Upper lobe of right lung (tissue), 1 donor: ENCODE data around the gene TMEM86A. TPM values are rescaled to one million over a fixed set of nuclear protein-coding genes. Genes with fewer than 3 reads are reported as not detected.
"Not testable (repeated sequence)": the region's sequence is repeated elsewhere in the genome, so short reads cannot be mapped to it uniquely, and the experiment has no call there.

ENCODE experiments used
- ATAC-seq: fragments of 200-7000 bp; cut with Tn5 transposase; one replicate; pipeline ENCODE4 v1.9.1; 2020; ENCODE audit warnings: mild to moderate bottlenecking, moderate library complexity
- DNase-seq: peaks from one replicate; pipeline ENCODE4 v3.0.0-alpha.2; 2020
- H3K27ac ChIP-seq: fragments of 200-600 bp; one replicate; pipeline ENCODE4 v1.8.0; 2022
- H3K27me3 ChIP-seq: fragments of 200-600 bp; one replicate; pipeline ENCODE4 v1.8.0; 2022; ENCODE audit warnings: mild to moderate bottlenecking
- H3K36me3 ChIP-seq: fragments of 200-600 bp; one replicate; pipeline ENCODE4 v1.8.0; 2022
- H3K4me1 ChIP-seq: fragments of 200-600 bp; one replicate; pipeline ENCODE4 v1.8.0; 2022
- H3K4me3 ChIP-seq: fragments of 200-600 bp; one replicate; pipeline ENCODE4 v1.8.0; 2022; ENCODE audit warnings: mild to moderate bottlenecking
- H3K9me3 ChIP-seq: fragments of 200-600 bp; one replicate; pipeline ENCODE4 v1.8.0; 2022
- intact Hi-C: fragments of 100-400 bp; cut with DNase I; formaldehyde crosslinking; loops from one replicate; pipeline ENCODE4 v1.11.0; 2022
- total RNA-seq: library from RNA; stranded (reverse); fragmentation: NEBNext Ultra II Directional; extraction: Animal tissue kit (Norgen Biotek cat#: 25700); gene quantifications from one replicate; pipeline ENCODE4 v1.2.1, GENCODE V29; 2021
- TF ChIP-seq, protein P1 (sequence below): fragments of 200-600 bp; IDR thresholded peaks from one replicate; pipeline ENCODE4 v1.8.0; 2022; ENCODE audit warnings: antibody characterized with exemption
- donor health status: DM: no; HTN: yes; CAD: no; lungs with severe emphysema.

Gene TMEM86A
- total RNA-seq, 1 donor from 2014 or later = 6.3 TPM

- no peaks in the 10 kb centered on the region for H3K27me3 ChIP-seq
- TF ChIP-seq, protein P1, sequence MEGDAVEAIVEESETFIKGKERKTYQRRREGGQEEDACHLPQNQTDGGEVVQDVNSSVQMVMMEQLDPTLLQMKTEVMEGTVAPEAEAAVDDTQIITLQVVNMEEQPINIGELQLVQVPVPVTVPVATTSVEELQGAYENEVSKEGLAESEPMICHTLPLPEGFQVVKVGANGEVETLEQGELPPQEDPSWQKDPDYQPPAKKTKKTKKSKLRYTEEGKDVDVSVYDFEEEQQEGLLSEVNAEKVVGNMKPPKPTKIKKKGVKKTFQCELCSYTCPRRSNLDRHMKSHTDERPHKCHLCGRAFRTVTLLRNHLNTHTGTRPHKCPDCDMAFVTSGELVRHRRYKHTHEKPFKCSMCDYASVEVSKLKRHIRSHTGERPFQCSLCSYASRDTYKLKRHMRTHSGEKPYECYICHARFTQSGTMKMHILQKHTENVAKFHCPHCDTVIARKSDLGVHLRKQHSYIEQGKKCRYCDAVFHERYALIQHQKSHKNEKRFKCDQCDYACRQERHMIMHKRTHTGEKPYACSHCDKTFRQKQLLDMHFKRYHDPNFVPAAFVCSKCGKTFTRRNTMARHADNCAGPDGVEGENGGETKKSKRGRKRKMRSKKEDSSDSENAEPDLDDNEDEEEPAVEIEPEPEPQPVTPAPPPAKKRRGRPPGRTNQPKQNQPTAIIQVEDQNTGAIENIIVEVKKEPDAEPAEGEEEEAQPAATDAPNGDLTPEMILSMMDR = no peak
- ATAC-seq (no peak), DNase-seq (no peak)
- H3K27ac ChIP-seq = no peak overlapping the region
- no peaks in the 10 kb centered on the region for H3K36me3 ChIP-seq
- no peaks in the 10 kb centered on the region for H3K9me3 ChIP-seq
- H3K4me3 ChIP-seq = no peak overlapping the region
- intact Hi-C loops = no loop called here
- H3K4me1 ChIP-seq = no peaks in the 10 kb centered on the region
These were observed 30.4 kb upstream of the TMEM86A start for GRCh38 chr11:18668131-18668530.

DNA sequence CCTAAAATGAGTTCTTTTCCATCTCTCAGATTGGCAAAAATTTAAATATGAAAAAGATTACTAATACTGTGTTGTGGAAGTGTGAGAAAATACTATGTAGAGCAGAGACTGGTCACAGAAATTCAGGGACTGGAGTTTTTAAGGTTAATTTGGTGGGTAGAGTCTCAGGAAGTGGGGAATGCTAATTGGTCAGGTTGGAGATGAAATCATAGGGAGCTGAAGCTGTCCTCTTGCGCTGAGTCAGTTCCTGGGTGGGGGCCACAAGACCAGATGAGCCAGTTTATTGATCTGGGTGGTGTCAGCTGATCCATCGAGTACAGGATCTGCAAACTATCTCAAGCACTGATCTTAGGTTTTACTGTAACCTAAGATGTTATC lies 29.4 kb upstream of the TMEM86A start:
- Histone ChIP-seq H3K4me3 (no peak overlapping the region), H3K36me3 (no peaks in the 10 kb centered on the region), H3K27ac (no peak overlapping the region), H3K27me3 (no peaks in the 10 kb centered on the region), H3K4me1 (no peaks in the 10 kb centered on the region), H3K9me3 (no peaks in the 10 kb centered on the region)
- TF ChIP-seq, protein P1 = no peak
- ATAC-seq = no peak
- intact Hi-C loops = no loop called here
- no peak for DNase-seq

- no peaks in the 10 kb centered on the region for H3K27me3 ChIP-seq
- H3K4me3 ChIP-seq = no peak overlapping the region
- H3K27ac ChIP-seq = no peak overlapping the region
- TF ChIP-seq, protein P1 = no peak
- DNase-seq = no peak
- no peaks in the 10 kb centered on the region for H3K9me3 ChIP-seq
- intact Hi-C loops = no loop called here
- no peaks in the 10 kb centered on the region for H3K36me3 ChIP-seq
- no peak for ATAC-seq
- no peaks in the 10 kb centered on the region for H3K4me1 ChIP-seq
These were observed 28.9 kb upstream of the TMEM86A start for GRCh38 chr11:18669711-18670110.

- no peak overlapping the region for H3K27ac ChIP-seq
- H3K36me3 ChIP-seq = no peaks in the 10 kb centered on the region
- no peaks in the 10 kb centered on the region for H3K9me3 ChIP-seq
- ATAC-seq (no peak), DNase-seq (no peak)
- intact Hi-C loops = no loop called here
- no peaks in the 10 kb centered on the region for H3K27me3 ChIP-seq
- no peak overlapping the region for H3K4me3 ChIP-seq
- TF ChIP-seq, protein P1 = no peak
- H3K4me1 ChIP-seq = no peaks in the 10 kb centered on the region
These were observed 27.3 kb upstream of the TMEM86A start for GRCh38 chr11:18671246-18671645.

- H3K4me1 ChIP-seq, intact Hi-C loops, H3K27me3 ChIP-seq, H3K36me3 ChIP-seq, DNase-seq, H3K4me3 ChIP-seq, H3K27ac ChIP-seq, H3K9me3 ChIP-seq, ATAC-seq: not testable (repeated sequence)
These were observed 26.4 kb upstream of the TMEM86A start for GRCh38 chr11:18672209-18672608.

- Histone ChIP-seq H3K27ac (no peak overlapping the region), H3K9me3 (no peaks in the 10 kb centered on the region), H3K4me3 (no peak overlapping the region), H3K4me1 (no peaks in the 10 kb centered on the region), H3K36me3 (no peaks in the 10 kb centered on the region), H3K27me3 (no peaks in the 10 kb centered on the region)
- ATAC-seq = no peak
- intact Hi-C loops = no loop called here
- TF ChIP-seq, protein P1 = no peak
- no peak for DNase-seq
These were observed 21.8 kb upstream of the TMEM86A start for GRCh38 chr11:18676803-18677202.
